HUES6 (cell line): Measurements from ENCODE around the gene PPP1R9B.

Experiments used
- H3K27ac ChIP-seq: 2 replicates; pipeline ENCODE4 v1.7.0; 2013; ENCODE audit warnings: low read depth, mild to moderate bottlenecking, low read length, inconsistent platforms
- H3K27me3 ChIP-seq: 2 replicates; pipeline ENCODE4 v1.6.1; 2013; ENCODE audit warnings: low read length; ENCODE audit not compliant: control insufficient read depth, insufficient read depth
- H3K36me3 ChIP-seq: 2 replicates; pipeline ENCODE4 v1.6.1; 2013; ENCODE audit warnings: low read length; ENCODE audit not compliant: control insufficient read depth, insufficient read depth
- H3K4me1 ChIP-seq: 2 replicates; pipeline ENCODE4 v1.6.1; 2013; ENCODE audit warnings: low read length; ENCODE audit not compliant: control insufficient read depth, insufficient read depth
- H3K4me3 ChIP-seq: 2 replicates; pipeline ENCODE4 v1.5.1; 2013; ENCODE audit warnings: low read depth, low read length
- H3K9ac ChIP-seq: one replicate; pipeline ENCODE4 v1.6.1; 2013; ENCODE audit warnings: mild to moderate bottlenecking, low read length
- H3K9me3 ChIP-seq: 2 replicates; pipeline ENCODE4 v1.6.1; 2013; ENCODE audit warnings: low read depth, low read length; ENCODE audit not compliant: control insufficient read depth, insufficient read depth

The PPP1R9B gene

DNA sequence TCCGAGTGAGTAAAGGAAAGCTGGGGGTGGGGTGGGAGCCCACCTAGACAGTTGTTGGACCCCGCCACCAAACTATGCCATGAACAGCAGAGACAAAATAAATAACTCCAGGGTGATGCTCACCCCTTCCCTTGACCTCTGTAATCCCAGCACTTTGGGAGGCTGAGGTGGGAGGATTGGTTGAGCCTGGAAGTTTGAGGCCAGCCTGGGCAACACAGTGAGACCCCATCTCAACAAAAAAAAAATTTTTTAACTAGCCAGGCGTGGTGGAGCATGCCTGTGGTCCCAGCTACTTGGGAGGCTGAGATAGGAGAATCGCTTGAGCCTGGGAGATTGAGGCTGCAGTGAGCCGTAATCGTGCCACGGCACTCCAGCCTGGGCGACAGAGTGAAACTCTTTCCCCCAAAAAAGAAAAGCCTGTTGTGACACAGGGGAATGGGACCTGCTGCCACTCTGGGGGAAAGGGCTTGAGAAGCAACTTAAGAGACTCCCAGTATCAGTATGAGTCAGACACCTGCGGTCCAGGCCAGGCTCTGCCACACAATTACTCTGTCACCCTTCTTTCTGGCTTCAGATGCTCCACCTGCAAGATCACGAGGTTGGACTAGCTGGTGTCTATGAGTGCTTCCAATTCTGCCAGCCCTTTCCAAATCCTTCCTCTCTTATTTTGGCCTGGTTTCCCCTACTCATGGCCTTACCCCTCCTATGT, 20.3 kb upstream of the PPP1R9B start:
- Histone ChIP-seq H3K27me3 (no peaks in the 10 kb centered on the region), H3K9ac (no peak overlapping the region), H3K9me3 (no peaks in the 10 kb centered on the region), H3K4me3 (no peak overlapping the region), H3K4me1 (peaks cover 32% of the 10 kb centered on the region), H3K36me3 (no peaks in the 10 kb centered on the region), H3K27ac (no peak overlapping the region)

- no peak overlapping the region for H3K9ac ChIP-seq
- H3K27ac ChIP-seq: no peak overlapping the region
- no peaks in the 10 kb centered on the region for H3K36me3 ChIP-seq
- peaks cover 35% of the 10 kb centered on the region for H3K4me1 ChIP-seq
- H3K27me3 ChIP-seq: no peaks in the 10 kb centered on the region
- H3K9me3 ChIP-seq: no peaks in the 10 kb centered on the region
- no peak overlapping the region for H3K4me3 ChIP-seq
Observed at GRCh38 chr17:50169881-50170459, 19.5 kb upstream of the PPP1R9B start.

GRCh38 chr17:50169121-50169764, 18.8 kb upstream of the PPP1R9B start:
- Histone ChIP-seq H3K36me3 (no peaks in the 10 kb centered on the region), H3K9ac (no peak overlapping the region), H3K27me3 (no peaks in the 10 kb centered on the region), H3K4me3 (no peak overlapping the region), H3K27ac (no peak overlapping the region), H3K4me1 (peaks cover 35% of the 10 kb centered on the region), H3K9me3 (no peaks in the 10 kb centered on the region)

GRCh38 chr17:50168319-50168718, 17.8 kb upstream of the PPP1R9B start:
- Histone ChIP-seq H3K27me3 (no peaks in the 10 kb centered on the region), H3K4me3 (no peak overlapping the region), H3K27ac (no peak overlapping the region), H3K4me1 (peaks cover 33% of the 10 kb centered on the region), H3K9me3 (no peaks in the 10 kb centered on the region), H3K9ac (no peak overlapping the region), H3K36me3 (no peaks in the 10 kb centered on the region)

- no peaks in the 10 kb centered on the region for H3K9me3 ChIP-seq
- no peak overlapping the region for H3K4me3 ChIP-seq
- H3K27me3 ChIP-seq: no peaks in the 10 kb centered on the region; the same call in 1 of the 2 replicates
- no peaks in the 10 kb centered on the region for H3K36me3 ChIP-seq
- H3K4me1 ChIP-seq: peaks cover 30% of the 10 kb centered on the region
- no peak overlapping the region for H3K9ac ChIP-seq
- no peak overlapping the region for H3K27ac ChIP-seq
Observed at GRCh38 chr17:50167371-50167770, 16.9 kb upstream of the PPP1R9B start.

- H3K27me3 ChIP-seq: no peaks in the 10 kb centered on the region; the same call in 1 of the 2 replicates
- H3K9ac ChIP-seq: no peak overlapping the region
- no peaks in the 10 kb centered on the region for H3K9me3 ChIP-seq
- no peak overlapping the region for H3K27ac ChIP-seq
- H3K36me3 ChIP-seq: no peaks in the 10 kb centered on the region
- peaks cover 34% of the 10 kb centered on the region for H3K4me1 ChIP-seq
- no peak overlapping the region for H3K4me3 ChIP-seq
Observed at GRCh38 chr17:50166518-50167181, 16.2 kb upstream of the PPP1R9B start.

DNA sequence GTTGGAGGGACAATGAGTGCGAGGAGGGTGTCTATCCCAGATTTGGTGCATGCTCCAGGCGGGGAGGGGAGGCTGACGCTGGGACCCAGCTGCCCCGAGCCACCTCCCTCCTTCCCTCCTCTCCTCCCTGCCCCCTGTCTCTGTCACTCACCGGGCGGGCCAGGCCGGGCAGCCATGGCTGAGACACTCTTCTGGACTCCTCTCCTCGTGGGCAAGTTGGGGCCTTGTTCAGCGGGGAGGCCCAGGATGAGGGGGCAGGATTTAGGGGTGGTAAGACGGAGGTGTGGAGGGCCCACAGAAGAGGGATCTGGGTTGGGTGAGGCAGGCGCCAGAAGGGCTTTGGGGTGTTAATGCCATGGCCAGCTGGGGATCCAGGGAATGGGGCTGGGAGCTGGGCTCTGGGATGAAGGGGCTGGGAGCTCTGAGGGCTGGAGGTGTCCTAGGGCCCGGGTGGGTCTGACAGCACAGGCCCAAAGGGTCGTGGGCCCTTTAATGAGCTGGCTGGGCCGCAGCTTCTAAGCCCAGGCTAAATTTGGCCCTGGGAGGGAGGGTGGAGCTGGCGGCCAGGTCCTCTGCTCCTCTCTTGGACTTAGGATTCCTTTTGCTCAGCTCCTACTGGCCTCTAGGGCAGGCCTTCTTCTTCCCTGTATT, 15.5 kb upstream of the PPP1R9B start, which contains the start of gene SGCA:
Gene SGCA, plus strand, starts transcription at position 139 of the 651 bp plus-strand sequence. Its CDS starts 36 bp downstream, at position 175.
- peaks cover under 1% of the 10 kb centered on the region; the same call in 1 of the 2 replicates for H3K27me3 ChIP-seq
- H3K4me1 ChIP-seq: peaks cover 35% of the 10 kb centered on the region
- no peak within 1 kb of the TSS for H3K9ac ChIP-seq
- H3K4me3 ChIP-seq: no peak within 1 kb of the TSS
- no peaks in the 10 kb centered on the region for H3K36me3 ChIP-seq
- no peak within 1 kb of the TSS for H3K27ac ChIP-seq
- H3K9me3 ChIP-seq: no peaks in the 10 kb centered on the region

- no peaks in the 10 kb centered on the region for H3K36me3 ChIP-seq
- H3K27me3 ChIP-seq: peaks cover 5% of the 10 kb centered on the region; the same call in 1 of the 2 replicates
- peaks cover 40% of the 10 kb centered on the region for H3K4me1 ChIP-seq
- no peak overlapping the region for H3K9ac ChIP-seq
- H3K9me3 ChIP-seq: no peaks in the 10 kb centered on the region
- H3K4me3 ChIP-seq: no peak overlapping the region
- no peak overlapping the region for H3K27ac ChIP-seq
Observed at GRCh38 chr17:50165466-50165865, 15.0 kb upstream of the PPP1R9B start.

DNA sequence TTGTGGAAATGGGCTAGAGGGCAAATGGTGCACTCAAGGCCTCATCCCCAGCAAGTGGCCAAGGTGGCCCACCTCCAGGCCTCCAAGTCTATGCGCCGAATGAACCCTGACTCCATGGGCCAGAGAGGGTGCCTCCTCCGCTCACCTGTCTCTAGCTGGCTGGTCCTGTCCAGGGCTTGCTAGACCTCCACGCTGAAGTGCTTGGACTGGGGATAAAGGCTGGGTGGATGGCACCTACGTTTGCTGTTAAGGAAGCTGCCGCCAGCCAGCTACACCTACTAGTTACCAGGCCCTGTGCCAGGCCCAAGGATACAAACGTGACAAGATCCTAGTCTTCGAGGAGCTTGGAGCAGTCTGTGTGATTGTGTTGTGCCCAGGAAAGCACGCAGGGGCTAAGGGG, 14.6 kb upstream of the PPP1R9B start:
- Histone ChIP-seq H3K4me3 (no peak overlapping the region), H3K36me3 (no peaks in the 10 kb centered on the region), H3K27me3 (peaks cover 5% of the 10 kb centered on the region; the same call in 1 of the 2 replicates), H3K4me1 (peaks cover 40% of the 10 kb centered on the region), H3K9ac (no peak overlapping the region), H3K9me3 (no peaks in the 10 kb centered on the region), H3K27ac (no peak overlapping the region)

DNA sequence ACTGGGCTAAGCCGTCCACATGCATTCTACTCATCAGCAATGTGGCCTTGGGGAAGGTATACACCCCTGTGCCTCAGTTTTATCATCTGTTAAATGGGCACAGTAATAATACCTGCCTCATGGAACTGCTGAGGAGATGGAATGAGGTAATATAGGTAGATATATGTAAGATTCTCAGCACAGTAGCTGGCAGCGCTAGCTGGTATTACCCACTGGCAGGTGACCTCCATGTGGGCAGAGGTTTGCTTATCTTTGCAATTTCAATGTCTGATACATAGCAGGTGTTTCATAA, 14.2 kb upstream of the PPP1R9B start:
- Histone ChIP-seq H3K36me3 (no peaks in the 10 kb centered on the region), H3K9me3 (no peaks in the 10 kb centered on the region), H3K9ac (no peak overlapping the region), H3K27ac (no peak overlapping the region), H3K27me3 (peaks cover 5% of the 10 kb centered on the region; the same call in 1 of the 2 replicates), H3K4me3 (no peak overlapping the region), H3K4me1 (peaks cover 40% of the 10 kb centered on the region)
